Uterus (tissue), 2 donors: Measurements from ENCODE around the gene LRRC55.

Experiments used
- POLR2A ChIP-seq, 2 donors: fragments of 450-650 bp; IDR thresholded peaks; one replicate each; pipeline ENCODE4 v1.6.1; 2016; ENCODE audit warnings: antibody characterized with exemption in 2 of 2, mild to moderate bottlenecking in 1 of 2, moderate library complexity in 1 of 2
- TF ChIP-seq, protein P1 (sequence below), 4 experiments: fragments of 200-600 bp in 2 of 4; fragments of 450-650 bp in 2 of 4; sonication (generic) in 2 of 4; IDR thresholded peaks; one replicate each; pipeline ENCODE4 v1.5.1; 2016 to 2019; ENCODE audit warnings: antibody characterized with exemption in 4 of 4, mild to moderate bottlenecking in 2 of 4, moderate library complexity in 1 of 4

DNA sequence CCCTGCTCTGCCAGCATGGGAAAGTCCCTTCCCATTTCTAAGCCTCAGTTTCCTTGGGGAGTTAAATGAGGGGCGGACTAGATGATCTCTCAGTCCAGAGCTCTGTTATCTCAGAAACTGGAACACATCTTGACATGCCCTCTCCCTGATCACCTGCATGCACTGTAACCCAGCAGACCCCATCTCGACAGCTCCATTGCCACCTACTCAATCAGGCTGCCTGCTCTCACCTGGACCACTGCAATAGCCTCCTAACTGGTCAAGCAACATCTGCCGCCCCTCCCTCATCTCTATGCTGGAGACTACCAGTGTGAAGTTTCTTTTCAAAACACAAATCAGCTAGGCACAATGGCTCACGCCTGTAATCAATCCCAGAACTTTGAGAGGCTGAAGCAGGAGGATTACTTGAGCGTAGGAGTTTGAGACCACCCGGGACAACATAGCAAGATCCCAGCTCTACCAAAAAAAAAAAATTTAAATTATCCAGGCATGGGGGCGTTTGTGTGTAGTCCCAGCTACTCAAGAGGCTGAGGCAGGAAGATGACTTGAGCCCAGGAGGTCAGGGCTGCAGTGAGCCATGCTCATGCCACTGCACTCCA is 22.2 kb downstream of the LRRC55 start:
- TF ChIP-seq POLR2A (IDR thresholded peaks at IDR 0.05): no peak
- TF ChIP-seq, protein P1, sequence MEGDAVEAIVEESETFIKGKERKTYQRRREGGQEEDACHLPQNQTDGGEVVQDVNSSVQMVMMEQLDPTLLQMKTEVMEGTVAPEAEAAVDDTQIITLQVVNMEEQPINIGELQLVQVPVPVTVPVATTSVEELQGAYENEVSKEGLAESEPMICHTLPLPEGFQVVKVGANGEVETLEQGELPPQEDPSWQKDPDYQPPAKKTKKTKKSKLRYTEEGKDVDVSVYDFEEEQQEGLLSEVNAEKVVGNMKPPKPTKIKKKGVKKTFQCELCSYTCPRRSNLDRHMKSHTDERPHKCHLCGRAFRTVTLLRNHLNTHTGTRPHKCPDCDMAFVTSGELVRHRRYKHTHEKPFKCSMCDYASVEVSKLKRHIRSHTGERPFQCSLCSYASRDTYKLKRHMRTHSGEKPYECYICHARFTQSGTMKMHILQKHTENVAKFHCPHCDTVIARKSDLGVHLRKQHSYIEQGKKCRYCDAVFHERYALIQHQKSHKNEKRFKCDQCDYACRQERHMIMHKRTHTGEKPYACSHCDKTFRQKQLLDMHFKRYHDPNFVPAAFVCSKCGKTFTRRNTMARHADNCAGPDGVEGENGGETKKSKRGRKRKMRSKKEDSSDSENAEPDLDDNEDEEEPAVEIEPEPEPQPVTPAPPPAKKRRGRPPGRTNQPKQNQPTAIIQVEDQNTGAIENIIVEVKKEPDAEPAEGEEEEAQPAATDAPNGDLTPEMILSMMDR (IDR thresholded peaks at IDR 0.05): no peak
